Ishikawa (cell line): Measurements from ENCODE around the gene SLC38A5.

ENCODE experiments used
- CEBPB ChIP-seq: IDR thresholded peaks from 2 replicates; pipeline ENCODE4 v1.6.1; 2012
- CREB1 ChIP-seq: IDR thresholded peaks from 2 replicates; pipeline ENCODE4 v1.6.1; 2012; ENCODE audit warnings: low read depth
- EGR1 ChIP-seq: IDR thresholded peaks from 2 replicates; pipeline ENCODE4 v1.6.1; 2012
- EP300 ChIP-seq: IDR thresholded peaks from 2 replicates; pipeline ENCODE4 v1.6.1; 2012; ENCODE audit warnings: borderline replicate concordance
- FOXM1 ChIP-seq: IDR thresholded peaks from 2 replicates; pipeline ENCODE4 v1.6.1; 2012; ENCODE audit warnings: low read depth, borderline replicate concordance
- MAX ChIP-seq: IDR thresholded peaks from 2 replicates; pipeline ENCODE4 v1.6.1; 2012
- NFIC ChIP-seq: IDR thresholded peaks from 2 replicates; pipeline ENCODE4 v1.6.1; 2012
- RAD21 ChIP-seq: IDR thresholded peaks from 2 replicates; pipeline ENCODE4 v1.6.1; 2012; ENCODE audit warnings: low read depth
- REST ChIP-seq: IDR thresholded peaks from 2 replicates; pipeline ENCODE4 v1.6.1; 2012; ENCODE audit warnings: low read depth, mild to moderate bottlenecking
- TAF1 ChIP-seq: IDR thresholded peaks from 2 replicates; pipeline ENCODE4 v1.6.1; 2012; ENCODE audit warnings: low read depth, mild to moderate bottlenecking
- TCF12 ChIP-seq: IDR thresholded peaks from 2 replicates; pipeline ENCODE4 v1.6.1; 2012; ENCODE audit warnings: low read depth
- TEAD4 ChIP-seq: IDR thresholded peaks from 2 replicates; pipeline ENCODE4 v1.6.1; 2012
- USF1 ChIP-seq: IDR thresholded peaks from 2 replicates; pipeline ENCODE4 v1.6.1; 2012
- YY1 ChIP-seq: IDR thresholded peaks from 2 replicates; pipeline ENCODE4 v1.6.1; 2012; ENCODE audit warnings: low read depth
- ZBTB7A ChIP-seq: IDR thresholded peaks from 2 replicates; pipeline ENCODE4 v1.6.1; 2012; ENCODE audit warnings: low read depth

Gene SLC38A5

GRCh38 chrX:48459483-48459882 is 10.6 kb downstream of the SLC38A5 start:
- TF ChIP-seq YY1 (no peak), CREB1 (no peak), FOXM1 (no peak), TAF1 (no peak), ZBTB7A (no peak), TEAD4 (no peak), MAX (no peak), CEBPB (no peak), USF1 (no peak), TCF12 (no peak), EGR1 (no peak), REST (no peak), EP300 (no peak), RAD21 (no peak), NFIC (no peak)

GRCh38 chrX:48458711-48459110 is 11.3 kb downstream of the SLC38A5 start:
- TF ChIP-seq TEAD4 (no peak), EGR1 (no peak), NFIC (no peak), FOXM1 (no peak), TAF1 (no peak), YY1 (no peak), USF1 (no peak), TCF12 (no peak), REST (no peak), MAX (no peak), RAD21 (no peak), EP300 (no peak), ZBTB7A (no peak), CEBPB (no peak), CREB1 (no peak)

GRCh38 chrX:48456628-48457331 is 13.3 kb downstream of the SLC38A5 start:
- TF ChIP-seq USF1 (no peak), RAD21 (no peak), TEAD4 (no peak), MAX (no peak), EP300 (no peak), TAF1 (no peak), TCF12 (no peak), ZBTB7A (no peak), CEBPB (no peak), EGR1 (no peak), YY1 (no peak), REST (no peak), CREB1 (no peak)

GRCh38 chrX:48451708-48452107 is 18.4 kb downstream of the SLC38A5 start:
- TF ChIP-seq MAX (no peak), YY1 (no peak), CREB1 (no peak), USF1 (no peak), FOXM1 (no peak), NFIC (no peak)
